CD14-positive monocyte (primary cell): ENCODE measurements around the gene MIF. TPM values are rescaled to one million over a fixed set of nuclear protein-coding genes. Genes with fewer than 3 reads are reported as not detected.
A peak's percentile ranks its signal among the peaks of the same experiment; 100 is the strongest.

ENCODE experiments used
- DNase-seq, 3 donors: peaks; one replicate each; pipeline ENCODE4 v3.0.0-alpha.2; 2011 to 2022
- H2AFZ ChIP-seq: 2 replicates; pipeline ENCODE4 v1.6.0; 2012; ENCODE audit warnings: mild to moderate bottlenecking, low read depth, low read length, inconsistent platforms; ENCODE audit not compliant: insufficient read depth, poor library complexity, severe bottlenecking
- H3K27ac ChIP-seq, 2 donors: 1 replicate in 1 of 2; 2 replicates in 1 of 2; pipeline ENCODE4 v1.5.1; 2012 to 2013; ENCODE audit warnings: low read length in 2 of 2, control low read depth in 1 of 2, inconsistent platforms in 1 of 2, low read depth in 1 of 2, mild to moderate bottlenecking in 1 of 2
- H3K27me3 ChIP-seq, 2 donors: one replicate each; pipeline versions ENCODE4 v1.6.0 to v1.6.1; 2011 to 2013; ENCODE audit warnings: low read length in 2 of 2; ENCODE audit not compliant: control insufficient read depth in 2 of 2, insufficient read depth in 2 of 2
- H3K36me3 ChIP-seq, 2 donors: replicated peaks in 1 of 2; 1 replicate in 1 of 2; 2 replicates in 1 of 2; pipeline versions ENCODE4 v1.5.1 to v1.6.1; 2012 to 2013; ENCODE audit warnings: low read length in 2 of 2, control low read depth in 1 of 2, inconsistent platforms in 1 of 2, mild to moderate bottlenecking in 1 of 2; ENCODE audit not compliant: insufficient read depth in 2 of 2, control insufficient read depth in 1 of 2
- H3K4me1 ChIP-seq, 2 donors: 1 replicate in 1 of 2; 2 replicates in 1 of 2; pipeline versions ENCODE4 v1.5.1 to v1.6.1; 2012 to 2013; ENCODE audit warnings: low read length in 2 of 2, control low read depth in 1 of 2, inconsistent platforms in 1 of 2, mild to moderate bottlenecking in 1 of 2, moderate library complexity in 1 of 2; ENCODE audit not compliant: insufficient read depth in 2 of 2, control insufficient read depth in 1 of 2
- H3K4me2 ChIP-seq: replicated peaks from 2 replicates; pipeline ENCODE3; 2012; ENCODE audit warnings: low read length, moderate library complexity, mild to moderate bottlenecking; ENCODE audit not compliant: poor library complexity, severe bottlenecking; ENCODE audit errors: extremely low read depth
- H3K4me3 ChIP-seq, 3 experiments: fragments of 200-600 bp in 1 of 3; sonication (generic) in 1 of 3; replicated peaks in 1 of 3; 1 replicate in 2 of 3; 2 replicates in 1 of 3; pipeline ENCODE4 v1.5.1; 2011 to 2013; ENCODE audit warnings: low read length in 3 of 3, mild to moderate bottlenecking in 3 of 3, control low read depth in 2 of 3, low read depth in 2 of 3, inconsistent platforms in 1 of 3, moderate library complexity in 1 of 3
- H3K79me2 ChIP-seq: 2 replicates; pipeline ENCODE4 v1.6.0; 2012; ENCODE audit warnings: mild to moderate bottlenecking, control low read depth, inconsistent platforms, low read length, moderate library complexity; ENCODE audit not compliant: insufficient read depth
- H3K9ac ChIP-seq: 2 replicates; pipeline ENCODE4 v1.6.0; 2017; ENCODE audit warnings: low read length, mild to moderate bottlenecking; ENCODE audit not compliant: insufficient read depth, poor library complexity, severe bottlenecking
- H3K9me3 ChIP-seq, 2 donors: replicated peaks in 1 of 2; 1 replicate in 1 of 2; 2 replicates in 1 of 2; pipeline versions ENCODE4 v1.5.1 to v1.6.1; 2012 to 2013; ENCODE audit warnings: low read length in 2 of 2, control low read depth in 1 of 2; ENCODE audit not compliant: control insufficient read depth in 1 of 2, insufficient read depth in 1 of 2
- H4K20me1 ChIP-seq: 2 replicates; pipeline ENCODE4 v1.6.0; 2012; ENCODE audit warnings: mild to moderate bottlenecking, low read length, control low read depth, moderate library complexity; ENCODE audit not compliant: insufficient read depth
- H3K27ac Mint-ChIP-seq, 7 donors: one replicate each; pipeline ENCODE4 v1.8.0; 2020; ENCODE audit warnings: mild to moderate bottlenecking in 7 of 7, mixed read lengths in 7 of 7, moderate library complexity in 6 of 7, inconsistent platforms in 2 of 7
- H3K27me3 Mint-ChIP-seq, 3 donors: one replicate each; pipeline ENCODE4 v1.8.0; 2021 to 2022; ENCODE audit warnings: low read depth in 3 of 3, mild to moderate bottlenecking in 3 of 3, mixed read lengths in 3 of 3, moderate library complexity in 3 of 3, inconsistent platforms in 1 of 3
- H3K36me3 Mint-ChIP-seq, 2 donors: one replicate each; pipeline ENCODE4 v1.8.0; 2020; ENCODE audit warnings: mixed read lengths in 2 of 2, inconsistent platforms in 1 of 2, mild to moderate bottlenecking in 1 of 2
- H3K4me1 Mint-ChIP-seq: one replicate; pipeline ENCODE4 v1.8.0; 2020; ENCODE audit warnings: mild to moderate bottlenecking, mixed read lengths
- H3K4me3 Mint-ChIP-seq, 2 donors: one replicate each; pipeline ENCODE4 v1.8.0; 2020; ENCODE audit warnings: mild to moderate bottlenecking in 2 of 2, mixed read lengths in 2 of 2, moderate library complexity in 1 of 2
- H3K9me3 Mint-ChIP-seq, 7 donors: one replicate each; pipeline ENCODE4 v1.8.0; 2020 to 2022; ENCODE audit warnings: mixed read lengths in 7 of 7, mild to moderate bottlenecking in 6 of 7, moderate library complexity in 6 of 7, inconsistent platforms in 2 of 7
- CTCF ChIP-seq: fragments of 200-600 bp; IDR thresholded peaks from one replicate; pipeline ENCODE4 v1.8.0; 2022; ENCODE audit warnings: antibody characterized with exemption, mild to moderate bottlenecking
- WGBS: methylation state at CpG from one replicate; pipeline ENCODE4 v1.1.5; 2013; ENCODE audit warnings: missing lambda C conversion rate; ENCODE audit not compliant: insufficient coverage; 5-methylcytosine and 5-hydroxymethylcytosine counted together
- intact Hi-C, 2 donors: fragments of 100-400 bp; cut with micrococcal nuclease; formaldehyde crosslinking; loops; one replicate each; pipeline versions ENCODE4 v1.15.0 to v1.15.1; 2023
- polyA plus RNA-seq, 3 donors: library from polyadenylated mRNA; depleted of rRNA in 1 of 3; unstranded in 2 of 3; stranded (reverse) in 1 of 3; fragments of 300-500 nt in 2 of 3; fragments of >200 nt in 1 of 3; fragmentation: Illumina TruSeq in 2 of 3; gene quantifications; 1 replicate in 2 of 3; 2 replicates in 1 of 3; pipeline ENCODE4 v1.2.3, GENCODE V29; 2012 to 2021

MIF gene
- polyA plus RNA-seq, 3 donors: 66.4 to 390 (median 338) TPM

DNA sequence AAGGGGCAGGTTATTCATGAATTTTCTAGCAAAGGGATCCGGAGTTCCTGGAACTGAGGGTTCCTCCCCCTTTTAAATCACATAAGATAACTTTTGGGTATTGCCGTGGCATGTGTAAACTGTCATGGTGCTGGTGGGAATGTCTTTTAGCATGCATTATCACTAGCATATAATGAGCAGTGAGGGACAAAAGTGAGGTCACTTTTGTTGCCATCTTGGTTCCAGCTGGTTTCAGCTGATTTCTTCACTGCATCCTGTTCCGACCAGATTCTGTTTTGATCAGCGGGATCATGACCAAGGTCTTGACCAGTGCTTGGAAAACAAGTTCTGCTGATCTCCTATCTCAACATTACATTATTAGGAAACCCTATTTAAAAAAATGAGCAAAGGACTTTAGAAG, 7.4 kb downstream of the MIF start:
- Mint-ChIP-seq H3K9me3 (peaks cover 0 to 11% (median 5%) of the 10 kb centered on the region in 7 donors), H3K27me3 (peaks cover 0 to 6% (median 4%) of the 10 kb centered on the region in 3 donors)
- intact Hi-C loops: no loop called here

DNA sequence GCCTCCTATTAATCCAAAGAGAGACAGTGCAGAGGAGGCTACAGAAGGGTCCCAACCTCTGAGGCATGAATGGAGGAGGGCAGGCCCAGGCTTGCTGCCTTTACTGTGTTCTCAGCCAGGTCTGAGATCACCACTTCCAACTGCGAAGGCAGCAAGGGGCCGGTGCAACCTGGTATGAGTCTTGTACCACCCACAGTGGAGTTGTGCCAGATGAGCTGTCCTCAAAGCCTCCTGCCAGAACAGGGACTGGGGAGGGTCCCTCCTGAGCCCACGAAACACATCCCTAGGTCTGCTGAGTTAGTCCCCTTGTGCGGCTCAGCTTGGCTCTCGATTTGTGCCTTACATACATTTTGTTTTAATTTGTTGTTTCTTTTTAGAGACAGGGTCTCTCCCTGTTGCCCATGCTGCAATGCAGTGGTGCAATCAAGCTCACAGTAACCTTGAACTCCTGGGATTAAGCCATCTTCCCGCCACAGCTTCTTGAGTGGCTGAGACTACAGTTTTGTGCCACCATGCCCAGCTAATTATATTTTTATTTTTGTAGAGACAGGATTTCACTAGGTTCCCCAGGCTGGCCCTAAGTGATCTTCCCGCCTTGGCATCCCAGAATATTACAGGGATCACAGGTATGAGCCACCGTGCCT, 9.3 kb downstream of the MIF start:
- H3K4me1 ChIP-seq: no peaks in the 10 kb centered on the region
- no peak overlapping the region for H2AFZ ChIP-seq
- peaks cover 0 to 11% (median 6%) of the 10 kb centered on the region in 7 donors for H3K9me3 Mint-ChIP-seq
- 95% methylated on average over 7 of the region's 8 CpGs for WGBS
- H3K27me3 Mint-ChIP-seq: peaks cover 1 to 5% (median 4%) of the 10 kb centered on the region in 3 donors
- no peak overlapping the region for H3K27ac ChIP-seq
- no peaks in the 10 kb centered on the region for H3K9me3 ChIP-seq
- H3K4me3 Mint-ChIP-seq: no peak overlapping the region
- peak overlapping the region in 1 of 7 donors; percentile 14 for H3K27ac Mint-ChIP-seq
- H3K9ac ChIP-seq: no peak overlapping the region
- H3K4me1 Mint-ChIP-seq: no peaks in the 10 kb centered on the region
- H3K27me3 ChIP-seq: no peaks in the 10 kb centered on the region
- TF ChIP-seq CTCF: no peak
- no peak overlapping the region for H3K4me2 ChIP-seq
- peaks cover 0 to 19% of the 10 kb centered on the region in 2 donors for H3K36me3 Mint-ChIP-seq
- no peak overlapping the region for H3K4me3 ChIP-seq
- DNase-seq: no peak
- intact Hi-C loops: no loop called here
- no peaks in the 10 kb centered on the region for H4K20me1 ChIP-seq
- H3K79me2 ChIP-seq: no peaks in the 10 kb centered on the region
- peaks cover 0 to 5% of the 10 kb centered on the region in 2 donors for H3K36me3 ChIP-seq

More for the DNA sequence above, 7.4 kb downstream of the MIF start:
- H3K27ac Mint-ChIP-seq: no peak overlapping the region
- Histone ChIP-seq H2AFZ (no peak overlapping the region), H3K9ac (no peak overlapping the region), H3K9me3 (no peaks in the 10 kb centered on the region), H4K20me1 (peaks cover 11% of the 10 kb centered on the region), H3K36me3 (peaks cover 0 to 11% of the 10 kb centered on the region in 2 donors), H3K4me3 (no peak overlapping the region), H3K27ac (no peak overlapping the region), H3K4me2 (no peak overlapping the region), H3K79me2 (peaks cover 5% of the 10 kb centered on the region), H3K4me1 (peaks cover 5% of the 10 kb centered on the region in 2 donors), H3K27me3 (no peaks in the 10 kb centered on the region)
- no peak overlapping the region for H3K4me3 Mint-ChIP-seq
- peaks cover 9 to 22% of the 10 kb centered on the region in 2 donors for H3K36me3 Mint-ChIP-seq
- DNase-seq: no peak
- WGBS: 90% methylated on average over 2 of the region's 4 CpGs
- peaks cover 6% of the 10 kb centered on the region for H3K4me1 Mint-ChIP-seq
- TF ChIP-seq CTCF: no peak
